Esophagus mucosa (tissue), 1 donor: ENCODE results near the gene LAIR1. TPM values are rescaled to one million over a fixed set of nuclear protein-coding genes. Genes with fewer than 3 reads are reported as not detected.
"Not testable (repeated sequence)": the region's sequence is repeated elsewhere in the genome, so short reads cannot be mapped to it uniquely, and the experiment has no call there.

Experiments
- ATAC-seq: fragments of 200-7000 bp; cut with Tn5 transposase; one replicate; pipeline ENCODE4 v1.9.1; 2020
- total RNA-seq: library from RNA; stranded (reverse); gene quantifications from one replicate; pipeline ENCODE4 v1.2.4, GENCODE V29; 2023
- donor health status: DM: yes; HTN: yes; CAD: no.

The LAIR1 gene
- 1.5 TPM for total RNA-seq

GRCh38 chr19:54364775-54365257 is at the start of gene LAIR1:
Gene LAIR1 (minus strand): TSS chr19:54364931. CDS start chr19:54364804, 127 bp downstream.
- ATAC-seq = no peak

- ATAC-seq = no peak
Observed at GRCh38 chr19:54414156-54414555, 49.4 kb upstream of the LAIR1 start.

DNA sequence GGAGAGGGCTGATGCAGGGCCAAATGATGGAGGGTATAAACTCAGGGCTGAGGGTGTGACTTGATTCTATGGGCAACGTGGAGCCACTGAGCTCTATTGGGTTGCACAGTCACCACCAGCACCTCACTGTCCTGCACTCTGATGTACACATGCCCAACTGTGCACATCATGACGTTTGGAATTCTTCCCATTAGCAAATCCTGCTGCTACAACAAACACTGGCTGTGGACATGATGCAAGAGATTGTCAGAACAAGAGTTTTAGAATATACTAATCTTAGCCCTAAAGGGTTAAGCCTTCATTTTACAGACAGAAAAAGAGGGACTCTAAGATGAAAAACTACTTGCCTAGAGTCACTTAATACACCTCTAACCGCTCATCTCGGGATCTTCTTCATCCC is 48.1 kb upstream of the LAIR1 start:
- ATAC-seq = no peak

- no peak for ATAC-seq
Observed at GRCh38 chr19:54411033-54411432, 46.3 kb upstream of the LAIR1 start.

DNA sequence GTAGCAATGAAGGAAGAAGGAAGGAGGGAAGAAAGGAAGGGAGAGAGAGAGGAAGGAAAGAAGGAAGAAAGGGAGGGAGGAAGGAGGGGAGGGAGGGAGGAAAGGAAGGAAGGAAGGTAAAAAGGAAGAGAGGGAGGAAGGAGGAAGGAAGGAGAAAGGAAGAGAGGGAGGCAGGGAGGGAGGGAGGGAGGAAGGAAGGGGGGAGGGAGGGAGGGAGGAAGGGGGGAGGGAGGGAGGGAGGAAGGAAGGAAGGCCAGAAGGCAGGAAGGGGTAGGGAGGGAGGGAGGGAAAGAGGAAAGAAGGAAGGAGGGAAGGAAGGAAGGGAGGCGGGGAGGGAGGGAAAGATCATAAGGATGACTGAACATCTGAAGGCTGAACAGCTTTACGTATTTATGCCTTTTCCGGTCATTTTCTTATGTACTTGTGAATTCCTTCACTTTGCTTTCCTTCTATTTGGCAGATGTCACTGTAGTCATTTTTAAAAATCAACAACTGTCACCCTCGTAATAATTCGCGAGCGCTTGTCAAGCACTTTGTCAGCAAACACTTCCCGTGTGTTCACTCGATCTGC is 43.8 kb upstream of the LAIR1 start:
- ATAC-seq = no peak

DNA sequence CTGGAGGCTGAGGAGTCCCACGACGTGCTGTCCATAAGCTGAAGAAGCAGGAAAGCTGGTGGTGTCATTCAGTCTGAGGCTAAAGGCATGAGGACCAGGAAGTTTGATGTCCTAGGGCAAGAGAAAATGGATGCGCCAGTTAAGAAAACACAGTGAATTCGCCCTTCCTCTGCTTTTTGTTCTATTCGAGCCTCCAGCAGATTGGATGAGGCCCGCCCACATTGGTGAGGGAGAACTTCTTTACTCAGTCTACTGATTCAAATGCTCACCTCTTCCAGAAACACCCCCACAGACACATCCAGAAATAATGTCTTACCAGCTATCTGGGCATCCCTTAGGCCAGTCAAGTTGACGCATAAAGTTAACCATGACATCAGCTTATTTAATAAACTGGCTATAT is 43.0 kb upstream of the LAIR1 start:
- ATAC-seq = no peak

DNA sequence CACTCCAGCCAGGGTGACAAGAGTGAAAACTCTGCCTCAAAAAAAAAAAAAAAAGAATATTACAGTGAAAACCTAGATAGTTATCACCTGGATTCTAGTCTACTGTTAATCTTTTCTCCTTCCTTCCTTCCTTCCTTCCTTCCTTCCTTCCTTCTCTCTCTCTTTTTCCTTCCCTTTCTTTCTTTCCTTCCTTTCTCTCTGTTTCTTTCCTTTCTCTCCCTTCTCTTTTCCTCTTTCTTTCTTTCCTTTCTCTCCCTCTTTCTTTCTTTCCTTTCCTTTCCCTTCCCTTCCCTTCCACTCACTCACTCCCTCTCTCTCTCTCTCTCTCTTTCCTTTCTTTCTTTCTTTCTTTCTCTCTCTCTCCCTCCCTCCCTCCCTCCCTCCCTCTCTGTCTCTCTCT is 40.9 kb upstream of the LAIR1 start:
- ATAC-seq = no peak

DNA sequence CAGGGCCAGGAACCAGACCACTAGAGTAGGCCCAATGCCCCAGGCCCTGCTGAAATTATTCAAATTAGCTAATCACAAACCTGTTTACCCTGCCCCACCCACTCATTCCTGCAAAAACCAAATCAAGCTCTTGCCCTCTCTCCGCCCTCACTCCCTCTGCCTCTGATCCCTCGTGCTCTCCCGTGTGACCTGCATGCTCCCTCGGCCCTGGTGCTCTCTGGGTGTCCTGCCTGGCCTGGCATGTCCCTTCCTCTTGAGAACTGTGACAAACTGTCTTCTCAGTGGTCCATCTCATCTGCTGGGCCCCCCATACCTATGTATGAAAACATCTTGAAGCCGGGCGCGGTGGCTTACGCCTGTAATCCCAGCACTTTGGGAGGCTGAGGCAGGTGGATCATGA is 38.3 kb upstream of the LAIR1 start:
- ATAC-seq = no peak

DNA sequence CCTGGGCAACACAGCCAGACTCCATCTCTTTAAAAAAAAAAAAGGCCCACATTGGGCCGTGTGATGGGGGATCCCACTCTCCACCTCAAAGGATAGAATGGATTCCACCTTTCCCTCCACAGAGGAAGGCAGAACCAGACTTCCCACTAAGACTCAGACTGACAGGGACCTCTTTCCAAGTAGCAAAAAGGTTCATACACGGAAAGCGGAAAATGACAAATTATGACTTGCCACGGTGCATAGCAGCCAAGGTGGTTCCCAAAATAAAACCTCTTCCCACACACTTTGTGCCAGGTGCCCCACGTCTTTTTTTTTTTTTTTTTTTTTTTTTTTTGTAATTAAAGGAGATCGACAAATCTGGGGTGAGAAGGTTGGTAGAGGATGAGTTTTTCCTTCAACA is 36.2 kb upstream of the LAIR1 start:
- no peak for ATAC-seq

- peak; percentile 99 for ATAC-seq
Observed at GRCh38 chr19:54399189-54399588, 34.5 kb upstream of the LAIR1 start.

DNA sequence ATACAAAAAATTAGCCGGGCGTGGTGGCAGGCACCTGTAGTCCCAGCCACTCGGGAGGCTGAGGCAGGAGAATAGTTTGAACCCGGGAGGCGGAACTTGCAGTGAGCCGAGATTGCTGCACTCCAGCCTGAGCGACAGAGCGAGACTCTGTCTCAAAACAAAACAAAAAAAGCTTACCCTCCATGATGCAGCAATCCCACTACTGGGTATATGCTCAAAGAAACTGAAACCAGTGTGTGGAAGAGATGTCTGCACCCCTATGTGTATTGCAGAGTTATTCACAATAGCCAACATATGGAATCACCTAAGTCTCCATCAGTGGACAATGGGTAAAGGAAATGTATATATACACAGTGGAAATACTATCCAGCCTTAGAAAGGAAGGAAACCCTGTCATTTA is 31.0 kb upstream of the LAIR1 start:
- no peak for ATAC-seq

DNA sequence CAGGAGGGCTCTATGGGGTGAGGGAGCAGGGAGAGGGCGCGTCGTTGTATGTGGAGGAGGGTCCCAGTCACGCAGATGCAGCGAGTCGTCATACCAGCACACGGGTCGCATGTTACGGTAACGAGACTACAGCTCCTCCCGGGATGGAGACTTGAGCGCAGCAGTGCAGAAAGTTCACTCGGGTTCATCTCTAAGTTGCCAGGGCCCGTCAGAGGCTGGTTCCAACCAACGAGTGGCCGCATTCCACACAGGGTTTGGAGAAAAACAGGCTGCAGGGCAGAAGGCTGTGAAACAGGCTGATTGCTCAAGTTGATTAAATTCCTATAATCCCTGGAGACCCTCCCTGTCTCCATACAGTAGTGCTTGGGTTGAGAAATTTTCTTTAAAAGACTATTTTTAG is 28.6 kb upstream of the LAIR1 start:
- ATAC-seq = no peak

DNA sequence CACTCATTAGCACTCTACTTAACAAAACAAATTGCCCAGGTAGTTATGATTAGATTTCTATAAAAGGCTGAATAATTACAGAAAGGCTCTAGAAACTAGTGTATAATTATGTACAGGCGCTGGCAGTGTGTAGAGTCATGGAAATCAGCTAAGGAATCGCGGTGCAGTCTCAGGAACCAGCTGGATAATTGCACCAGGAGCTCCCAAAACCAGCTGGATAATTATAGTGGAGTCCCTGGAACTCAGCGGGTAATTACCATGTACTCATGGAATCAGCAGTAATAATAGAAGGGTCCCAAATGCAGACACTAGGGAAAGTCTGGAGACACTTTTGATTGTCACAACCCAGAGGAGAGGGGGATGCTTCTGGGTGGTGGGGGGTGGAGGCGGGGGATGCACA is 27.4 kb upstream of the LAIR1 start:
- ATAC-seq = no peak

DNA sequence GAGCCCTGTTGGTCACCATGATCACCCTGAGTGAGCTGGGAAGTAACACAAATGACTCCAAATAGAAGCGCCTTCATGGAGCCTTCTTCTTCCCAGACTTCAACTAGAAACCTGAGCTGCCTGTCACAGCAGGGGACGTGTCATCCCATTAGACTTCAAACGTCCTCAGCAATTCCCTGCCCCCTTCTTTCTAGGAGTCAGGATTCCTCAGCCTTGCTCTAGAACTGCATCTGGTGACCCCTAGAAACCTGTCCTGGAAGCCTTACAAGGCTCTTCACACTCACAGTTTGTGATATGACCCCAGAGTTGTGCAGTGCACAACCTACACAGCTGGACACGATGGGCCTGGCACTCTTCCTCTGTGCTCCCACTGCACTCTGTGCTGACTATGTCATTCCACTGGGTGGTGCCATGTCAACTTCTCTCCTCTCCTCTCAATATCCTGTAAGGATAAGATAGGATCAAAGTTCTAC is 26.9 kb upstream of the LAIR1 start:
- peak; percentile 59 for ATAC-seq

DNA sequence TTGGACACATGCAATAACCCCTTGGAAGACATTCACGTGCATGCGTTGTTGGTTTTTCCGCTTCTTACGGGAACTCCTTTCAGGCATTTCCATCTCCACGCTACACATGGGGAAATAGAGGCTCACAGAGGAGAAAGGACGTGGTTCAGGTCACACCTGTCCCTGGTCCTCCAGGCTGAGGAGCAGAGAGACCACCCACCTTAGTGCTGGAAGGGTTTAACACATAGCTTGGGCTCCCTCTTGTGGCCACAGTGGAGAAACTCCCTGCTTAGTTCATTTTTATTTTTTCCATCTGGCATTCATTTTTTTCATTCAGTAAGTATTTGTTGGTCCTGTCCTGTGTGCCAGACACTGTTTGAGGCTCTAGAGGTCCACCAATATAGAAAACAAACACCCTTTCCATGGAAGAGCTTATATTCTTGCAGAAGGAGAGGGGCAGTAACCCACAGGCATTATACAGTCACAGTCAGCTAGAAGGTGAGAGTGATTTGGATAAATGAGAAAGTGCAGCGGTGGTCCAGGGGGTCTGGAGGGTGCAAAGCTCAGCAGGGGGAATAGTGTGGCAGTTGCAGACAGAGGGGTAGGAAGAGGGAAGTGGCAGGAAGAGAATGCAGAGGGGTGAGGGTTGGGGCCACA is 26.3 kb upstream of the LAIR1 start:
- ATAC-seq = no peak

GRCh38 chr19:54389553-54389952 is 24.8 kb upstream of the LAIR1 start:
- no peak for ATAC-seq

DNA sequence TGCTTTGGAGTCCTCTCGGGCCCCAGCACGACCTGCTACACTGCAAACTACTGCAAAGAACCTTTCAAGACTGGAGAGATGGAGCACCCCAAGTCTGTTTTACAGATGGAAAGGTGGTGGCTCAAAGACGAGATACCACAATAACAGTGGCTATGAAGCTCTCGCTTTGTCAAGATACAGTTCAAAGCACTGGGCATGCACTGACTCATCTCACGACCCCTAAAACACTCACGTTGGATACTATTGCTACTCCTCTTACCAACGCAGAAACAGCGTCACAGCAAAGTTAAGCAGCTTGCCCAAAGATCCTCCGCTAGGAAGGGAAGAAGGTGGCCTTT is 24.0 kb upstream of the LAIR1 start:
- ATAC-seq = no peak

DNA sequence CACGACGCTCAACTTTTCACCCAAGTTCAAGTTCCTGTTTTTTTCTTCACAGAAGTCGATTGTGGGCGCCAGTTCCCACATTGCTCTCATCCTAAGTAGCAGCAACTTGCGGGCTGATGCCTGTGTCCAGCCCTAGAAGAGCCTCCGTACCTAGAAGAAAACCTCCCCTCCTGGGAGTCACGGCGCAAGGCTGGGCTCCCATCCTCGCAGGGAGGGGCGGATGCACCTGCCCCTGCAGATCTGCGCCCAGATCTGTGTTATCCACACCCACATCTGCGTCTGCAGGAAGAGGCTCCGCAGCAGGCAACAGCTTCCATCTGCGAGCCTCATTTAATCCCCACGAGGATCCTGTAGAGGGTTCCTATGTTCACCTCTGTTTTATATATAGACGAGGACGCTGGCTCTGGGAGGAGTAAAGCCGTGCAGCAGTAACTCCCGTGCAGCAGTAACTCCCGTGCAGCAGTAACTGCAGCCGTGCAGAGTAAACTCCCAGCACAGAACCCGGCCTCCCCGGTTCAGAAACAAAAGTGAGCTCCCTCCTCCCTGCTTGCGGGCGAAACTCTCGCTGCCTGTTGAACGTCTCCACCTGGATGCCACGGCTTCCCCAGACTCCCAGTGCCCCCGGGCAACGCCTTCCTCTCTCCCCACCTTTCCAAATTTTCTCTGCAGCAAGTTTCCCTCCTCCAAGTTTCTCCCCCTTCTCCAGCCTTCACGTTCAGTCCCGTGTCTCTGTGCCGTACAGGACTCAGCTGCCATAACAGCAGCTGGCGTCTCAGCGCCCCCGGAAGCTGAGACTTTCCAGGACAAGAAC is 23.5 kb upstream of the LAIR1 start:
- no peak for ATAC-seq

DNA sequence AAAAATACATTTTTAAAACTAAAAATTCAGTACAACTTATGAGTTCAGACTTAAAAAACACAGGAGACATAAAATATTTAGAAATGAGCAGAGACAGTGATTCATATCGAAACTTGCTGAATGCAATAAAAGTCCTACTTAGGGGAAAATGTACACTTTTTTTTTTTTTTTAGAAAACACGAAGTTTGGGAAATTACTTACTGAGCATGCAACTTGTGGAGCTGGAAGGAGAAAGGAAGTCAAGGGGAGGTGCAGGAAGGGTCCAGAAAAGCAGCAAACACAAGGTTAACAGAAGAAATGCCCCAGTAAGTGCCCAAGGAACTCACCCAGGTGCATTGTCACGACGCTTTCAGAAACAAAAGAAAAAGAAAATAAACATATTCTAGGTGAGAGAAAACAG is 18.6 kb upstream of the LAIR1 start:
- no peak for ATAC-seq

GRCh38 chr19:54382041-54382440 is 17.3 kb upstream of the LAIR1 start:
- ATAC-seq = not testable (repeated sequence)

DNA sequence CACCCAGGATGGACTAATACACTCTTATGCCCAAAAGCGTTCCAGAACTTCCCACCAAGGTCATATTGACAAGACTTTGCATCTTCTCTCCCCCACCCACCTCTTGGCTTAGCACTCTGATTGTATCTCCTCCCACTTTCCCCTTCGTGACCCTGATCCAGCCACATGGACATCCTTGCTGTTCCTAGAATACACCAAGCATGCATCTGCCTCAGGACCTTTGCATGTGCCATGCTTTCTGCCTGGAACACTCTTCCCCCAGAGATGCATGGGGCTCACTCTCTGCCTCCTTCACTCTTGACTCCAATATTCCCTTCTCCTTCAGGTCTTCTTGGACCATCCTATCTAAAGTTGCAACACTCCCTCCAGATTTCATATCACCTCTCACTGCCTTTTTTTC is 16.2 kb upstream of the LAIR1 start:
- no peak for ATAC-seq

DNA sequence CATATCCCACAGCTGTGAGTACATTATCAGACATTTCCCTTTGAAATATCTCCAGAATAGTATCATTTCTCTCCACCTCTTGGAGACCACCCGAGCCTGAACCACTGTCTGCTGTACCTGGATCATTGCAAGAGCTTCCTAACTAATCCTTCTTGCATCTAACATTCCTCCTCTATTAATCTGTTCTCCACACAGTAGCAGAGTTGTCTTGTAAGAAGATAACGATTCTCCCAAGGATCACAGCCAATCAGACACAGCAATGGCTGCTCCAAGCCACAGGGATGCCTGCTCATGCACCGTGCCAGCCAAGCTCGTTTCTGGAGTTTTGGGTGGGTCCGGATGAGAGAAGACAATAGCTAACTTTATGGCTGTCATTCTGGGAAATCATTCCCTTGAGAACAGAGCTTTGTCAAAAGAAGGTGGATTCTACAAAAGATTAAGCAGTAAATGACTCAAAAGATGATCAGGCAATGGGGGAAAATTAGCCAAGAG is 14.5 kb upstream of the LAIR1 start:
- no peak for ATAC-seq

GRCh38 chr19:54376610-54377285 is 12.0 kb upstream of the LAIR1 start:
- no peak for ATAC-seq
